SK-N-SH (cell line): ENCODE results near the gene ZFHX3. TPM values are rescaled to one million over a fixed set of nuclear protein-coding genes. Genes with fewer than 3 reads are reported as not detected.

Experiments used
- CTCF ChIA-PET: fragments of 300-600, 350-600 bp; formaldehyde crosslinking; extraction: SDS; loops from one replicate; lab custom pipeline; 2021; lab: Yijun Ruan, JAX
- POLR2A ChIA-PET: fragments of 350-600 bp; sonication (Branson Sonifier 250); formaldehyde crosslinking; extraction: SDS; loops from one replicate; lab custom pipeline; 2020; ENCODE audit warnings: antibody characterized with exemption, inconsistent platforms; lab: Yijun Ruan, JAX
- DNase-seq: peaks from one replicate; pipeline ENCODE4 v3.0.0; 2012
- H2AFZ ChIP-seq: fragments of 200-600 bp; sonication (generic); 2 replicates; pipeline ENCODE4 v1.8.1; 2016; ENCODE audit warnings: antibody characterized with exemption, mild to moderate bottlenecking, low read depth
- H3F3A ChIP-seq: fragments of 200-600 bp; sonication (generic); replicated peaks from 2 replicates; pipeline ENCODE3; 2016; ENCODE audit warnings: antibody characterized with exemption, mild to moderate bottlenecking; ENCODE audit not compliant: insufficient read depth
- H3K27ac ChIP-seq, 2 experiments: fragments of 200-500 bp in 1 of 2; fragments of 200-600 bp in 1 of 2; sonication (Bioruptor generic) in 1 of 2; sonication (generic), shearing (Covaris generic) in 1 of 2; 2 replicates each; pipeline versions ENCODE4 v1.5.1 to v1.6.1; 2014 to 2016; ENCODE audit warnings: low read depth in 2 of 2, inconsistent platforms in 1 of 2, low read length in 1 of 2, mild to moderate bottlenecking in 1 of 2, mixed read lengths in 1 of 2
- H3K27me3 ChIP-seq: fragments of 200-600 bp; sonication (generic), shearing (Covaris generic); 2 replicates; pipeline ENCODE4 v1.6.1; 2016; ENCODE audit warnings: mixed run types; ENCODE audit not compliant: insufficient read depth
- H3K36me3 ChIP-seq, 2 experiments: fragments of 200-500 bp in 1 of 2; fragments of 200-600 bp in 1 of 2; sonication (Bioruptor generic) in 1 of 2; sonication (generic) in 1 of 2; replicated peaks in 1 of 2; 2 replicates each; pipeline versions ENCODE3 to v1.5.1; 2014 to 2016; ENCODE audit warnings: low read length in 1 of 2, mild to moderate bottlenecking in 1 of 2; ENCODE audit not compliant: insufficient read depth in 2 of 2, control insufficient read depth in 1 of 2
- H3K4me1 ChIP-seq, 2 experiments: fragments of 200-500 bp in 1 of 2; fragments of 200-600 bp in 1 of 2; sonication (Bioruptor generic) in 1 of 2; sonication (generic), shearing (Covaris generic) in 1 of 2; 2 replicates each; pipeline versions ENCODE4 v1.5.1 to v1.6.1; 2014 to 2016; ENCODE audit warnings: low read depth in 1 of 2, low read length in 1 of 2, mixed run types in 1 of 2; ENCODE audit not compliant: insufficient read depth in 2 of 2, control insufficient read depth in 1 of 2
- H3K4me2 ChIP-seq: fragments of 200-600 bp; sonication (generic), shearing (Covaris generic); 2 replicates; pipeline ENCODE4 v1.6.1; 2017; ENCODE audit warnings: mixed run types
- H3K4me3 ChIP-seq, 2 experiments: fragments of 200-500 bp in 1 of 2; fragments of 200-600 bp in 1 of 2; sonication (Bioruptor generic) in 1 of 2; sonication (generic), shearing (Covaris generic) in 1 of 2; 2 replicates each; pipeline versions ENCODE4 v1.5.1 to v1.8.1; 2014 to 2016; ENCODE audit warnings: low read depth in 2 of 2, inconsistent platforms in 1 of 2, low read length in 1 of 2, mild to moderate bottlenecking in 1 of 2, mixed read lengths in 1 of 2, moderate library complexity in 1 of 2
- H3K79me2 ChIP-seq: fragments of 200-600 bp; sonication (generic); 2 replicates; pipeline ENCODE4 v1.8.1; 2017; ENCODE audit warnings: mild to moderate bottlenecking; ENCODE audit not compliant: insufficient read depth
- H3K9ac ChIP-seq: fragments of 200-600 bp; sonication (generic); 2 replicates; pipeline ENCODE4 v1.6.1; 2017; ENCODE audit warnings: mixed run types
- H3K9me2 ChIP-seq: fragments of 200-600 bp; sonication (generic); 2 replicates; pipeline ENCODE4 v1.6.1; 2017; ENCODE audit warnings: mixed run types
- H3K9me3 ChIP-seq: fragments of 200-600 bp; sonication (generic); 2 replicates; pipeline ENCODE4 v1.6.1; 2017; ENCODE audit warnings: mixed run types, mild to moderate bottlenecking, moderate library complexity
- H4K20me1 ChIP-seq: fragments of 200-600 bp; sonication (generic); 2 replicates; pipeline ENCODE4 v1.6.1; 2017; ENCODE audit warnings: mild to moderate bottlenecking, mixed run types; ENCODE audit not compliant: insufficient read depth
- CHD2 ChIP-seq: fragments of 150-350 bp; IDR thresholded peaks from 2 replicates; pipeline ENCODE4 v1.6.1; 2018; ENCODE audit warnings: low read length; ENCODE audit not compliant: partially characterized antibody
- CTCF ChIP-seq: fragments of 200-600 bp; sonication (generic); IDR thresholded peaks from 2 replicates; pipeline ENCODE4 v1.6.1; 2017; ENCODE audit warnings: antibody characterized with exemption, mild to moderate bottlenecking, moderate library complexity
- ELF1 ChIP-seq: IDR thresholded peaks from 2 replicates; pipeline ENCODE4 v1.4.0; 2012
- EP300 ChIP-seq, 2 experiments: IDR thresholded peaks; 2 replicates each; pipeline versions ENCODE4 v1.4.0 to v1.6.1; 2012; ENCODE audit warnings: borderline replicate concordance in 1 of 2, low read depth in 1 of 2, low read length in 1 of 2
- FOSL2 ChIP-seq: IDR thresholded peaks from 2 replicates; pipeline ENCODE4 v1.4.0; 2012; ENCODE audit warnings: low read depth, mild to moderate bottlenecking, moderate library complexity, borderline replicate concordance
- FOXM1 ChIP-seq: IDR thresholded peaks from 2 replicates; pipeline ENCODE4 v1.4.0; 2012; ENCODE audit warnings: low read depth, mild to moderate bottlenecking
- MAX ChIP-seq: IDR thresholded peaks from 2 replicates; pipeline ENCODE4 v1.4.0; 2012; ENCODE audit warnings: low read depth
- MEF2A ChIP-seq: IDR thresholded peaks from 2 replicates; pipeline ENCODE4 v1.4.0; 2012; ENCODE audit warnings: low read depth, borderline replicate concordance
- NRF1 ChIP-seq: IDR thresholded peaks from 2 replicates; pipeline ENCODE4 v1.6.1; 2012; ENCODE audit warnings: low read depth, mild to moderate bottlenecking, low read length
- POLR2AphosphoS5 ChIP-seq: IDR thresholded peaks from 2 replicates; pipeline ENCODE4 v1.6.1; 2012; ENCODE audit warnings: low read depth, low read length
- RAD21 ChIP-seq: IDR thresholded peaks from 2 replicates; pipeline ENCODE4 v1.6.1; 2012; ENCODE audit warnings: mild to moderate bottlenecking, low read length
- RCOR1 ChIP-seq: fragments of 150-350 bp; IDR thresholded peaks from 2 replicates; pipeline ENCODE4 v1.6.1; 2017; ENCODE audit warnings: antibody characterized with exemption, low read length
- SMC3 ChIP-seq: IDR thresholded peaks from 2 replicates; pipeline ENCODE4 v1.6.1; 2012; ENCODE audit warnings: low read depth, low read length, improper control_type of control experiment
- TAF1 ChIP-seq: IDR thresholded peaks from 2 replicates; pipeline ENCODE4 v1.6.1; 2012; ENCODE audit warnings: low read depth, mild to moderate bottlenecking, low read length, moderate library complexity, borderline replicate concordance
- TCF12 ChIP-seq: IDR thresholded peaks from 2 replicates; pipeline ENCODE4 v1.4.0; 2012
- TEAD4 ChIP-seq: IDR thresholded peaks from 2 replicates; pipeline ENCODE4 v1.4.0; 2012; ENCODE audit warnings: mild to moderate bottlenecking, borderline replicate concordance; ENCODE audit not compliant: insufficient read depth
- YY1 ChIP-seq: IDR thresholded peaks from 2 replicates; pipeline ENCODE4 v1.4.0; 2012; ENCODE audit warnings: low read depth, mild to moderate bottlenecking
- WGBS: methylation state at CpG from one replicate; pipeline ENCODE4 v1.1.6; 2017; ENCODE audit warnings: low lambda C conversion rate; 5-methylcytosine and 5-hydroxymethylcytosine counted together
- polyA plus RNA-seq, 3 experiments: library from polyadenylated mRNA; depleted of rRNA; stranded (reverse); fragments of >200 nt; gene quantifications; 2 replicates each; pipeline ENCODE4 v1.2.3, GENCODE V29; 2012
- TF ChIP-seq, protein P1 (sequence below): IDR thresholded peaks from 2 replicates; pipeline ENCODE4 v1.4.0; 2012; ENCODE audit warnings: low read depth, borderline replicate concordance

Gene ZFHX3
- polyA plus RNA-seq, 1 of the 3 experiments (the other 2 are of a cell fraction) = 2.0 TPM

- H3K9me2 ChIP-seq = no peaks in the 10 kb centered on the region
- H3K27ac ChIP-seq = no peak overlapping the region
- 94% methylated on average over 8 of the region's 12 CpGs for WGBS
- no peaks in the 10 kb centered on the region for H3K27me3 ChIP-seq
- H4K20me1 ChIP-seq = peaks cover 23% of the 10 kb centered on the region; the same call in 1 of the 2 replicates
- peaks cover 0 to 8% of the 10 kb centered on the region in 2 experiments; a peak in 2 of 4 replicates for H3K4me1 ChIP-seq
- H3K4me3 ChIP-seq = no peak overlapping the region
- TF ChIP-seq ELF1 = no peak
- no peak for TF ChIP-seq YY1
- TF ChIP-seq FOXM1 = no peak
- TF ChIP-seq RCOR1 = no peak
- TF ChIP-seq TEAD4 = no peak
- TF ChIP-seq POLR2AphosphoS5 = no peak
- no peak for TF ChIP-seq MEF2A
- TF ChIP-seq CHD2 = no peak
- no peak overlapping the region for H3K9ac ChIP-seq
- ChIA-PET CTCF (no interaction called here), POLR2A (no interaction called here)
- no peak overlapping the region for H3K4me2 ChIP-seq
- peaks cover 60% of the 10 kb centered on the region for H3K79me2 ChIP-seq
- DNase-seq = no peak
- no peaks in the 10 kb centered on the region for H3K36me3 ChIP-seq
- no peak overlapping the region for H2AFZ ChIP-seq
- H3F3A ChIP-seq = no peaks in the 10 kb centered on the region
- H3K9me3 ChIP-seq = no peaks in the 10 kb centered on the region
Measured at GRCh38 chr16:72896485-72897118, 151.3 kb downstream of the ZFHX3 start.

GRCh38 chr16:72895951-72896350 is 152.0 kb downstream of the ZFHX3 start:
- 96% methylated on average over 11 of the region's 11 CpGs for whole genome bisulfite sequencing
- CTCF ChIA-PET = interaction anchor here (0.8 kb wide), 1 partner anchor 10 kb away, joined by 3 read pairs; no protein-coding TSS in a partner anchor
- no peak overlapping the region for H3K27ac ChIP-seq
- no peak overlapping the region for H3K9ac ChIP-seq
- peaks cover 0 to 3% of the 10 kb centered on the region in 2 experiments for H3K36me3 ChIP-seq
- peaks cover 0 to 8% of the 10 kb centered on the region in 2 experiments; a peak in 2 of 4 replicates for H3K4me1 ChIP-seq
- TF ChIP-seq EP300 (IDR thresholded peaks at IDR 0.05; ENCODE audit: borderline replicate concordance in 1 of 2, low read depth in 1 of 2, low read length in 1 of 2) (no peak), RAD21 (no peak), SMC3 (no peak), TEAD4 (no peak), NRF1 (no peak), MAX (no peak), FOSL2 (no peak), TAF1 (no peak), TCF12 (no peak), CTCF (no peak)
- TF ChIP-seq, protein P1, sequence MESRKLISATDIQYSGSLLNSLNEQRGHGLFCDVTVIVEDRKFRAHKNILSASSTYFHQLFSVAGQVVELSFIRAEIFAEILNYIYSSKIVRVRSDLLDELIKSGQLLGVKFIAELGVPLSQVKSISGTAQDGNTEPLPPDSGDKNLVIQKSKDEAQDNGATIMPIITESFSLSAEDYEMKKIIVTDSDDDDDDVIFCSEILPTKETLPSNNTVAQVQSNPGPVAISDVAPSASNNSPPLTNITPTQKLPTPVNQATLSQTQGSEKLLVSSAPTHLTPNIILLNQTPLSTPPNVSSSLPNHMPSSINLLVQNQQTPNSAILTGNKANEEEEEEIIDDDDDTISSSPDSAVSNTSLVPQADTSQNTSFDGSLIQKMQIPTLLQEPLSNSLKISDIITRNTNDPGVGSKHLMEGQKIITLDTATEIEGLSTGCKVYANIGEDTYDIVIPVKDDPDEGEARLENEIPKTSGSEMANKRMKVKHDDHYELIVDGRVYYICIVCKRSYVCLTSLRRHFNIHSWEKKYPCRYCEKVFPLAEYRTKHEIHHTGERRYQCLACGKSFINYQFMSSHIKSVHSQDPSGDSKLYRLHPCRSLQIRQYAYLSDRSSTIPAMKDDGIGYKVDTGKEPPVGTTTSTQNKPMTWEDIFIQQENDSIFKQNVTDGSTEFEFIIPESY = no peak
- TF ChIP-seq, all 33 proteins: peak for 0
- Histone ChIP-seq H3K79me2 (peaks cover 60% of the 10 kb centered on the region), H3K27me3 (no peaks in the 10 kb centered on the region), H3F3A (no peaks in the 10 kb centered on the region), H4K20me1 (peaks cover 22% of the 10 kb centered on the region; the same call in 1 of the 2 replicates), H3K4me2 (no peak overlapping the region), H3K9me2 (no peaks in the 10 kb centered on the region), H2AFZ (no peak overlapping the region), H3K4me3 (no peak overlapping the region), H3K9me3 (no peaks in the 10 kb centered on the region)
- POLR2A ChIA-PET = no interaction called here
- no peak for DNase-seq
